ENCODE results near the gene HPX. TPM values are rescaled to one million over a fixed set of nuclear protein-coding genes. Genes with fewer than 3 reads are reported as not detected.
A peak's percentile ranks its signal among the peaks of the same experiment; 100 is the strongest.

Gene HPX
- total RNA-seq, 2 experiments from 2014 or later = 0.16 to 5.2 TPM

DNA sequence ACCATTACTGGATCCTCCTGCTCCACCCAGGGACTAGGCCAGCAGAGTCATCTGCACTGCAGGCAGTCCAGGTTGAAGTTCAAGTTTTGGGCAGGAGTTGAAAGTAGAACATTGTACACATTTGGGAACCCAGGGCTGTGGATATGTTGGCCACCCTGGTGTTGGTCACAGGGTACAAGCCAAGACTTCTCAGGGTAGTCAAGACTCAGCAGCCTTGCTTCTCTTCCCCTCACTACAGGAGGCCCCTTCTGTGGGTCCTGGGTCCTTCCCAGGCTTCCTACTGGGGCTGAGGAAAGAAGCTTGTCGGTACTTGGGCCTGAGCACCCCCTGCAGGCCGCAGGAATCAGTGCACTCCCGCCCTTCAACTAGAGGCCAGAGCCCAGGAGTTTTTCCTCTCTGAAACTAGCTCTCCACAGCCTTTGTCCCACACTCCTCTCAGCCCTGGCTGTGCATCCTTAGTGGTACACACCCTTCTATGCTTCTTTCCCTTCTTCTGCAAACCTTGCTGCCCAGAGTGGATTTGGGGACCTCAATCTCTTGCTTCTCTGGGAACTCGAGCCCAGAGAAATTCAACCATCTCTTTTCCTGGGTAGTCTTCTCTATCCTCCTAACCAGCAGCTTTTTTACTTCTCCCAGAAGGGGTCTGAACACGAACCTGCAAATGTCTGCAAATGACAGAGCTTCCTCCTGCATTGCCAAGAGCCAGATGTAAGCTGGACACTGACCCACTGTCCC lies 2.6 kb upstream of the HPX start:
- H3K4me2 ChIP-seq (ENCODE audit: low read length) = peak overlapping the region; percentile 13; the same call in 1 of the 2 replicates
- no peaks in the 10 kb centered on the region for H3K36me3 ChIP-seq (ENCODE audit: insufficient read depth, low read length)
- H3K9me2 ChIP-seq (ENCODE audit: insufficient read depth, low read length) = no peaks in the 10 kb centered on the region
- H3K4me1 ChIP-seq (ENCODE audit: insufficient read depth, low read length, poor library complexity, severe bottlenecking) = peaks cover 36% of the 10 kb centered on the region
- ChIA-PET POLR2A (interaction anchor here (0.5 to 6.1 kb wide), 10 partner anchors 11 to 83 kb away, joined by 3 to 62 read pairs (median 4); no protein-coding TSS in a partner anchor), CTCF (ENCODE audit: unreplicated experiment) (interaction anchor here (0.6 to 4.0 kb wide), 14 partner anchors 9 to 175 kb away, joined by 3 to 74 read pairs (median 3); partner anchors contain the start of gene SMPD1)
- no peak for TF ChIP-seq EZH2phosphoT487 (IDR thresholded peaks at IDR 0.05; ENCODE audit: borderline replicate concordance, low read depth, low read length)
- TF ChIP-seq, protein P1, sequence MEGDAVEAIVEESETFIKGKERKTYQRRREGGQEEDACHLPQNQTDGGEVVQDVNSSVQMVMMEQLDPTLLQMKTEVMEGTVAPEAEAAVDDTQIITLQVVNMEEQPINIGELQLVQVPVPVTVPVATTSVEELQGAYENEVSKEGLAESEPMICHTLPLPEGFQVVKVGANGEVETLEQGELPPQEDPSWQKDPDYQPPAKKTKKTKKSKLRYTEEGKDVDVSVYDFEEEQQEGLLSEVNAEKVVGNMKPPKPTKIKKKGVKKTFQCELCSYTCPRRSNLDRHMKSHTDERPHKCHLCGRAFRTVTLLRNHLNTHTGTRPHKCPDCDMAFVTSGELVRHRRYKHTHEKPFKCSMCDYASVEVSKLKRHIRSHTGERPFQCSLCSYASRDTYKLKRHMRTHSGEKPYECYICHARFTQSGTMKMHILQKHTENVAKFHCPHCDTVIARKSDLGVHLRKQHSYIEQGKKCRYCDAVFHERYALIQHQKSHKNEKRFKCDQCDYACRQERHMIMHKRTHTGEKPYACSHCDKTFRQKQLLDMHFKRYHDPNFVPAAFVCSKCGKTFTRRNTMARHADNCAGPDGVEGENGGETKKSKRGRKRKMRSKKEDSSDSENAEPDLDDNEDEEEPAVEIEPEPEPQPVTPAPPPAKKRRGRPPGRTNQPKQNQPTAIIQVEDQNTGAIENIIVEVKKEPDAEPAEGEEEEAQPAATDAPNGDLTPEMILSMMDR (conservative IDR thresholded peaks at IDR 0.05; ENCODE audit: low read length) = peak; percentile 94
- intact Hi-C loops (cut with micrococcal nuclease; ENCODE audit: unreplicated experiment) = loop anchor here (1.0 to 2.0 kb wide), 2 partner anchors 61 to 64 kb away; no protein-coding TSS in a partner anchor
- no peaks in the 10 kb centered on the region for H4K20me1 ChIP-seq (ENCODE audit: insufficient read depth, low read length)
- peak; percentile 77 for DNase-seq (ENCODE audit: low spot score)
- no peaks in the 10 kb centered on the region for H3K79me2 ChIP-seq (ENCODE audit: insufficient read depth, low read depth, low read length)
- H3K4me3 ChIP-seq (ENCODE audit: low read depth, low read length, poor library complexity, severe bottlenecking) = no peak overlapping the region
- peak overlapping the region; percentile 55; the same call in 1 of the 2 replicates for H2AFZ ChIP-seq (ENCODE audit: low read length)
- no peak overlapping the region for H3K27ac ChIP-seq (ENCODE audit: low read depth, low read length, poor library complexity, severe bottlenecking)
- no peaks in the 10 kb centered on the region for H3K9me3 ChIP-seq (ENCODE audit: low read length)
- BruUV-seq (replicated peaks) = no TSS peak

DNA sequence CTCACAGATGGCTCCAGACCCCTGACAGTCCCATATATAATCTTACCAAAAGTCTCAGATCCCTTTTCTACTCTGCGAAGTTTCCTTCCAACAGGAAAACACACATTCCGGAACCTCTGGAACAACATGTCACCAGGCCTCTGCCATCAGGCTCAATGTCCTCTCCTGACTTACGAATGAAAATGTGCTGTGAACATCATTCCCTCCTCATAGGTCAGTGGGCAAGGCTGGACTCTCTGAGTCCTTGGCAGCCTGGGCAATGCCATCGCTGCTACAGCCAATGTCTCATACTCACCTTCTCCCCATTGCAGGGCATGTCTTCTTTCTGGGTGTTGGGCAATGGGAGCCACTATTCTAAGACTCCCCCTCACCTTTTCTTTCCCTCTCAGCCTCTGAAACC lies 1.7 kb upstream of the HPX start:
- H3K4me3 ChIP-seq (ENCODE audit: low read depth, low read length, poor library complexity, severe bottlenecking) = no peak overlapping the region
- no peaks in the 10 kb centered on the region for H3K9me3 ChIP-seq (ENCODE audit: low read length)
- no peak overlapping the region for H3K4me2 ChIP-seq (ENCODE audit: low read length)
- H3K79me2 ChIP-seq (ENCODE audit: insufficient read depth, low read depth, low read length) = no peaks in the 10 kb centered on the region
- DNase-seq (ENCODE audit: low spot score) = no peak
- H3K27ac ChIP-seq (ENCODE audit: low read depth, low read length, poor library complexity, severe bottlenecking) = no peak overlapping the region
- H3K36me3 ChIP-seq (ENCODE audit: insufficient read depth, low read length) = no peaks in the 10 kb centered on the region
- intact Hi-C loops (cut with micrococcal nuclease; ENCODE audit: unreplicated experiment) = loop anchor here (2.0 kb wide), 1 partner anchor 62 kb away; no protein-coding TSS in a partner anchor
- H3K4me1 ChIP-seq (ENCODE audit: insufficient read depth, low read length, poor library complexity, severe bottlenecking) = peaks cover 46% of the 10 kb centered on the region
- no peak overlapping the region for H2AFZ ChIP-seq (ENCODE audit: low read length)
- CTCF ChIA-PET (ENCODE audit: unreplicated experiment) = interaction anchor here (2.4 to 4.0 kb wide), 2 partner anchors 52 to 63 kb away, joined by 8 to 74 read pairs; partner anchors contain the start of gene SMPD1
- H3K9me2 ChIP-seq (ENCODE audit: insufficient read depth, low read length) = no peaks in the 10 kb centered on the region
- POLR2A ChIA-PET = interaction anchor here (0.8 to 6.1 kb wide), 2 partner anchors 15 to 65 kb away, joined by 3 to 62 read pairs; no protein-coding TSS in a partner anchor
- no peaks in the 10 kb centered on the region for H4K20me1 ChIP-seq (ENCODE audit: insufficient read depth, low read length)
- no peak for TF ChIP-seq EZH2phosphoT487 (IDR thresholded peaks at IDR 0.05; ENCODE audit: borderline replicate concordance, low read depth, low read length)
- TF ChIP-seq, protein P1 (conservative IDR thresholded peaks at IDR 0.05; ENCODE audit: low read length) = no peak
- no TSS peak for BruUV-seq (replicated peaks)

Data from OCI-LY7 (cell line).